ENCODE data around the gene NID1. TPM values are rescaled to one million over a fixed set of nuclear protein-coding genes. Genes with fewer than 3 reads are reported as not detected.
A peak's percentile ranks its signal among the peaks of the same experiment; 100 is the strongest.
"Not testable (repeated sequence)": the region's sequence is repeated elsewhere in the genome, so short reads cannot be mapped to it uniquely, and the experiment has no call there.

Gene NID1
- total RNA-seq, 1 donor from 2014 or later, result 73.0 TPM

DNA sequence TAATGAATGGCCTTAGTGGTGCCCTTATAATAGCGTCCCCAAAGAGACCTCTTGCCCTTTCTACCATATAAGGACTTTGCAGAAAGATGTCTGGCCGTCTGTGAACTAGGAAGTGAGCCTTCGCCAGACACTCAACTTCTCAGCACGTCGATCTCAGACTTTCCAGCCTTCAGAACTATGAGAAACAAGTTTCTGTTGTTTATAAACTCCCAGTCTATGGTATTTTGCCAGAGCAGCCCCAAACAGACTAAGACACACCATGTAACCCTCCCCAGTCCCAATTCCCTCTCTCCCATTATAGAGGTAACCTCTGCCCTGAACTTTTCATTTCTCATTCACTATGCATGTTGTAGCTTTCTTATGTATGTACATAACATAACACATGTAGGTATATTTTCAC, 55.7 kb downstream of the NID1 start:
- H3K27ac Mint-ChIP-seq (ENCODE audit: unreplicated experiment), result no peak overlapping the region
- peak overlapping the region; percentile 35 for H3K4me2 ChIP-seq (ENCODE audit: low read length)

DNA sequence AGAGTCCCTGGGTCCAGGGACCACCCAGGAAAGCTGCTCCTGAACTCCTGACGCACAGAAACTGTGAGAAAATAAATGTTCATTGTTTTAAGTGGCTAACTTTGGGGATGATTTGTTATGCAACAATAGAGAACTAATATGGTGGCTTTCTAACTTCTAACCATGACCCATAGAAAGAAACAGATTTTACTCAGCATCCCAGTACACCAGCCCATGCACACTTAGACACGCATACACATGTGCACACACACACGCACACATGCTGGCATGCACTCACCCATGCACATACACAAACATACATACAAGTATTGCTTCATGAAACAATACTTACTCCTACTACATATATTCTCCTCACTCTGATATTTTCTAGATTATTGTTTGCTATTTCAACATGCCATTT, 57.1 kb downstream of the NID1 start:
- FAIRE-seq (no peak), DNase-seq (ENCODE audit: low read depth) (no peak)
- H3K36me3 ChIP-seq (ENCODE audit: insufficient read depth, low read length), result peaks cover 7% of the 10 kb centered on the region
- no peaks in the 10 kb centered on the region for H3K9me3 ChIP-seq (ENCODE audit: insufficient read depth, low read depth, low read length)
- no peak overlapping the region for H3K4me3 ChIP-seq (ENCODE audit: insufficient read depth, low read depth, low read length)
- H3K9ac ChIP-seq (ENCODE audit: low read length), result no peak overlapping the region
- H4K20me1 ChIP-seq (ENCODE audit: insufficient read depth, low read length), result no peaks in the 10 kb centered on the region
- H3K4me2 ChIP-seq (ENCODE audit: low read length), result no peak overlapping the region
- Mint-ChIP-seq H3K27ac (ENCODE audit: unreplicated experiment) (no peak overlapping the region), H3K27me3 (ENCODE audit: low read depth, unreplicated experiment) (no peaks in the 10 kb centered on the region), H3K4me1 (ENCODE audit: low read depth, unreplicated experiment) (peaks cover 8% of the 10 kb centered on the region), H3K36me3 (ENCODE audit: low read depth, unreplicated experiment) (peaks cover 6% of the 10 kb centered on the region), H3K9me3 (ENCODE audit: unreplicated experiment) (no peaks in the 10 kb centered on the region), H3K4me3 (ENCODE audit: unreplicated experiment) (no peak overlapping the region)
- H3K27me3 ChIP-seq (ENCODE audit: insufficient read depth, low read length), result no peaks in the 10 kb centered on the region
- no peak overlapping the region for H2AFZ ChIP-seq (ENCODE audit: low read depth, low read length)
- no peak overlapping the region for H3K27ac ChIP-seq (ENCODE audit: low read depth, low read length)
- no peaks in the 10 kb centered on the region for H3K79me2 ChIP-seq (ENCODE audit: insufficient read depth, low read length)
- TF ChIP-seq EZH2 (IDR thresholded peaks at IDR 0.05; ENCODE audit: insufficient read depth, low read length), result no peak
- TF ChIP-seq, protein P1, sequence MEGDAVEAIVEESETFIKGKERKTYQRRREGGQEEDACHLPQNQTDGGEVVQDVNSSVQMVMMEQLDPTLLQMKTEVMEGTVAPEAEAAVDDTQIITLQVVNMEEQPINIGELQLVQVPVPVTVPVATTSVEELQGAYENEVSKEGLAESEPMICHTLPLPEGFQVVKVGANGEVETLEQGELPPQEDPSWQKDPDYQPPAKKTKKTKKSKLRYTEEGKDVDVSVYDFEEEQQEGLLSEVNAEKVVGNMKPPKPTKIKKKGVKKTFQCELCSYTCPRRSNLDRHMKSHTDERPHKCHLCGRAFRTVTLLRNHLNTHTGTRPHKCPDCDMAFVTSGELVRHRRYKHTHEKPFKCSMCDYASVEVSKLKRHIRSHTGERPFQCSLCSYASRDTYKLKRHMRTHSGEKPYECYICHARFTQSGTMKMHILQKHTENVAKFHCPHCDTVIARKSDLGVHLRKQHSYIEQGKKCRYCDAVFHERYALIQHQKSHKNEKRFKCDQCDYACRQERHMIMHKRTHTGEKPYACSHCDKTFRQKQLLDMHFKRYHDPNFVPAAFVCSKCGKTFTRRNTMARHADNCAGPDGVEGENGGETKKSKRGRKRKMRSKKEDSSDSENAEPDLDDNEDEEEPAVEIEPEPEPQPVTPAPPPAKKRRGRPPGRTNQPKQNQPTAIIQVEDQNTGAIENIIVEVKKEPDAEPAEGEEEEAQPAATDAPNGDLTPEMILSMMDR (IDR thresholded peaks at IDR 0.05; ENCODE audit: insufficient read depth, low read depth, low read length), result no peak
- peaks cover 2% of the 10 kb centered on the region for H3K4me1 ChIP-seq (ENCODE audit: insufficient read depth, low read length)

More for the DNA sequence above, 55.7 kb downstream of the NID1 start:
- DNase-seq (ENCODE audit: low read depth) (no peak), FAIRE-seq (no peak)
- Histone ChIP-seq H2AFZ (ENCODE audit: low read depth, low read length) (no peak overlapping the region), H4K20me1 (ENCODE audit: insufficient read depth, low read length) (no peaks in the 10 kb centered on the region), H3K9ac (ENCODE audit: low read length) (no peak overlapping the region), H3K27ac (ENCODE audit: low read depth, low read length) (no peak overlapping the region), H3K79me2 (ENCODE audit: insufficient read depth, low read length) (no peaks in the 10 kb centered on the region), H3K9me3 (ENCODE audit: insufficient read depth, low read depth, low read length) (no peaks in the 10 kb centered on the region), H3K36me3 (ENCODE audit: insufficient read depth, low read length) (peaks cover 7% of the 10 kb centered on the region), H3K4me3 (ENCODE audit: insufficient read depth, low read depth, low read length) (no peak overlapping the region), H3K27me3 (ENCODE audit: insufficient read depth, low read length) (no peaks in the 10 kb centered on the region), H3K4me1 (ENCODE audit: insufficient read depth, low read length) (peaks cover 2% of the 10 kb centered on the region)
- Mint-ChIP-seq H3K27me3 (ENCODE audit: low read depth, unreplicated experiment) (no peaks in the 10 kb centered on the region), H3K36me3 (ENCODE audit: low read depth, unreplicated experiment) (peaks cover 11% of the 10 kb centered on the region), H3K4me1 (ENCODE audit: low read depth, unreplicated experiment) (peaks cover 1% of the 10 kb centered on the region), H3K9me3 (ENCODE audit: unreplicated experiment) (no peaks in the 10 kb centered on the region), H3K4me3 (ENCODE audit: unreplicated experiment) (no peak overlapping the region)
- TF ChIP-seq, protein P1 (IDR thresholded peaks at IDR 0.05; ENCODE audit: insufficient read depth, low read depth, low read length), result no peak
- no peak for TF ChIP-seq EZH2 (IDR thresholded peaks at IDR 0.05; ENCODE audit: insufficient read depth, low read length)

DNA sequence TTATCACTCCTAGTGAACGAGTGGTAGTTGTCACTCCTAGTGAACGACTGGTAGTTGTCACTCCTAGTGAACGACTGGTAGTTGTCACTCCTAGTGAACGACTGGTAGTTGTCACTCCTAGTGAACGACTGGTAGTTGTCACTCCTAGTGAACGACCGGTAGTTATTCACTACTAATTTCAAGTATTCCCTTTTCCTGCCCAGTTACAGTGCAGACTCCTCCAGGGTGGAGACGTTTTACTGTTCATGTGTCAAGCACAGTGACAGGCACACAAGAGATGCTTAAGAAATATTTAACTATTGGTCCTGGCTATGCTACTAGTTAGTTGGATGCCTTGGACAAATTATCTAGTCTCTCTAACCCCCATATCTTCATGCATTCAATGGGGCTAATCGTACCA, 61.8 kb downstream of the NID1 start:
- DNase-seq (ENCODE audit: low read depth); H3K4me3 Mint-ChIP-seq (ENCODE audit: unreplicated experiment); H4K20me1 ChIP-seq (ENCODE audit: insufficient read depth, low read length); H3K9me3 ChIP-seq (ENCODE audit: insufficient read depth, low read depth, low read length); H3K27me3 Mint-ChIP-seq (ENCODE audit: low read depth, unreplicated experiment); H3K27me3 ChIP-seq (ENCODE audit: insufficient read depth, low read length); H3K27ac ChIP-seq (ENCODE audit: low read depth, low read length); H3K9me3 Mint-ChIP-seq (ENCODE audit: unreplicated experiment); H3K36me3 Mint-ChIP-seq (ENCODE audit: low read depth, unreplicated experiment); H3K9ac ChIP-seq (ENCODE audit: low read length); FAIRE-seq; H3K79me2 ChIP-seq (ENCODE audit: insufficient read depth, low read length); H3K4me2 ChIP-seq (ENCODE audit: low read length); H2AFZ ChIP-seq (ENCODE audit: low read depth, low read length); H3K4me3 ChIP-seq (ENCODE audit: insufficient read depth, low read depth, low read length); H3K36me3 ChIP-seq (ENCODE audit: insufficient read depth, low read length); H3K27ac Mint-ChIP-seq (ENCODE audit: unreplicated experiment): not testable (repeated sequence)
- peaks cover 43% of the 10 kb centered on the region for H3K4me1 Mint-ChIP-seq (ENCODE audit: low read depth, unreplicated experiment)
- peaks cover 16% of the 10 kb centered on the region for H3K4me1 ChIP-seq (ENCODE audit: insufficient read depth, low read length)

Measured in astrocyte (in vitro differentiated cells and primary cell).